Measurements from ENCODE around the gene NCMAP.

GRCh38 chr1:24557711-24558131 is 1.8 kb downstream of the NCMAP start:
- TF ChIP-seq GATA2 (IDR thresholded peaks at IDR 0.05; ENCODE audit: low read depth, low read length) = no peak
- TF ChIP-seq GATA3 (IDR thresholded peaks at IDR 0.05; ENCODE audit: low read depth, low read length) = no peak

Data from SH-SY5Y (cell line).